Panc1 (cell line): Measurements from ENCODE around the gene POFUT2. TPM values are rescaled to one million over a fixed set of nuclear protein-coding genes. Genes with fewer than 3 reads are reported as not detected.
A peak's percentile ranks its signal among the peaks of the same experiment; 100 is the strongest.

ENCODE experiments used
- ATAC-seq: fragments of 200-7000 bp; cut with Tn5 transposase; 2 replicates; pipeline ENCODE4 v1.9.1; 2020; ENCODE audit warnings: mild to moderate bottlenecking, moderate library complexity
- BruUV-seq: library from RNA; stranded (reverse); fragments of 400-500 nt; replicated peaks from 2 replicates; lab custom pipeline; 2021; lab: Mats Ljungman, UMichigan
- CTCF ChIA-PET: fragments of 300-600 bp; sonication (Branson Sonifier 250); formaldehyde crosslinking; loops from one replicate; lab custom pipeline; 2022; ENCODE audit warnings: antibody characterized with exemption; lab: Charles Lee
- POLR2A ChIA-PET: fragments of 300-600 bp; sonication (Branson Sonifier 250); formaldehyde crosslinking; loops from one replicate; lab custom pipeline; 2022; ENCODE audit warnings: antibody characterized with exemption; lab: Charles Lee
- DNase-seq: peaks from one replicate; pipeline ENCODE4 v3.0.0-alpha.2; 2010; ENCODE audit warnings: low read depth, low spot score
- H3K27ac ChIP-seq: 2 replicates; pipeline ENCODE4 v1.5.1; 2011; ENCODE audit warnings: mild to moderate bottlenecking, low read length, inconsistent platforms
- H3K27me3 ChIP-seq: fragments of 200-500 bp; sonication (Bioruptor generic); 2 replicates; pipeline ENCODE4 v1.6.0; 2014; ENCODE audit warnings: low read length, inconsistent platforms; ENCODE audit not compliant: control insufficient read depth, insufficient read depth
- H3K36me3 ChIP-seq: fragments of 200-500 bp; sonication (Bioruptor generic); 2 replicates; pipeline ENCODE4 v1.5.1; 2014; ENCODE audit warnings: inconsistent platforms, mild to moderate bottlenecking, low read length, moderate library complexity; ENCODE audit not compliant: control insufficient read depth, insufficient read depth
- H3K4me1 ChIP-seq: 2 replicates; pipeline ENCODE4 v1.5.1; 2011; ENCODE audit warnings: inconsistent platforms, mild to moderate bottlenecking, low read length, moderate library complexity; ENCODE audit not compliant: control insufficient read depth, insufficient read depth
- H3K4me3 ChIP-seq, 2 experiments: 2 replicates each; pipeline ENCODE4 v1.5.1; 2011 to 2012; ENCODE audit warnings: low read depth in 2 of 2, low read length in 2 of 2, mild to moderate bottlenecking in 2 of 2, inconsistent platforms in 1 of 2, moderate library complexity in 1 of 2
- H3K9me3 ChIP-seq: fragments of 200-500 bp; sonication (Bioruptor generic); 2 replicates; pipeline ENCODE4 v1.5.1; 2014; ENCODE audit warnings: low read depth, mild to moderate bottlenecking, inconsistent platforms, low read length, moderate library complexity; ENCODE audit not compliant: control insufficient read depth, insufficient read depth
- CTCF ChIP-seq: fragments of 450-650 bp; IDR thresholded peaks from 2 replicates; pipeline ENCODE4 v1.5.1; 2017; ENCODE audit warnings: mild to moderate bottlenecking
- POLR2AphosphoS5 ChIP-seq: IDR thresholded peaks from 2 replicates; pipeline ENCODE4 v1.6.1; 2012; ENCODE audit warnings: mild to moderate bottlenecking, low read depth, low read length, moderate library complexity
- REST ChIP-seq, 2 experiments: IDR thresholded peaks; 2 replicates each; pipeline ENCODE4 v1.6.1; 2011 to 2012; ENCODE audit warnings: low read depth in 2 of 2, control low read depth in 1 of 2, low read length in 1 of 2, mild to moderate bottlenecking in 1 of 2, moderate library complexity in 1 of 2; ENCODE audit not compliant: insufficient read depth in 1 of 2
- SIN3A ChIP-seq: IDR thresholded peaks from 2 replicates; pipeline ENCODE4 v1.6.1; 2012; ENCODE audit warnings: low read depth, mild to moderate bottlenecking, low read length, moderate library complexity, borderline replicate concordance; ENCODE audit not compliant: insufficient read depth
- TCF7L2 ChIP-seq: IDR thresholded peaks from 2 replicates; pipeline ENCODE4 v1.6.1; 2011; ENCODE audit warnings: mild to moderate bottlenecking, low read depth, low read length, inconsistent platforms
- in situ Hi-C: cut with HindIII; loops from 2 replicates; pipeline ENCODE4 v1.10.0; 2016; ENCODE audit warnings: low sequenced_read_pairs, low pct_unique_long_range_greater_than_20kb
- intact Hi-C: fragments of 100-400 bp; cut with micrococcal nuclease; formaldehyde crosslinking; loops from one replicate; pipeline ENCODE4 v1.10.0; 2022; ENCODE audit not compliant: unreplicated experiment
- total RNA-seq: library from RNA; stranded (reverse); gene quantifications from one replicate; pipeline ENCODE4 v1.2.1, GENCODE V29; 2021; ENCODE audit not compliant: unreplicated experiment

The POFUT2 gene
- total RNA-seq, 1 experiment from 2014 or later, result 59.6 TPM

DNA sequence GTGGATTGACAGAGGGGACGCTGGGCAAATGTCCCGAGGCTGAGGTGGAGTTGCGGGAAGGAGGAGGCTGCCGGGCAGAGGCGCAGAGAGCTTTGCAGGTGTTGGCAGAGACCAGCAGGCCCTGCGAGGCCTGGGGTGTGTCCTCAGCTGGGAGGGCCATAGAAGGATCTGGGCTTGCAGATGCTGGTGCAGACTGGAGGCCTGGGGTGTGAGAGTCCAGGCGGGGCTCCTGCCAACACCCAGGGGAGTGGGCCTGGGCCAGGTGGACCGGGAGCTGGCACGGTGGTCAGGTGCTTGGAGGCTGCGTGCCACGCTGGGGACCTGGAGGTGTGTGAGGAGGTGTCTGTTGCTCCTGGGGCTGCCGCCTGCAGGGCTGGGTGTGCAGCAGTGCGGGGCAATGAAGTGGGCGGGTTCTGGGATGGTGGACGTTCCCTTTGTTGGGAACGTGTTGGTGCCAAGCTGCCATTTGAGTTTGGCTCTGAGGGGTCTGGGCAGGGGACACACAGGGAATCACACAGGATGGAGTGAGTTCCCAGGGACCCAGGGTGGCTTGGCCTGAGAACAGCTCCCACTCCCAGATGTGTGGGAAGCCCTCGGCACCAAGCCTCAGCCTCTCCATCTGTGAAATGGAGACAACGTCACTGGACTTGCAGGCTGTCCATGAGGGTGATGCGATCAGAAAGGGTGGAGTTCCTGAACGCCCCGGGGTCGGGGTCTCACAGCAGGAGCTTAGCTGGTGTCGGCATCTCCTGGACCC is 39.9 kb upstream of the POFUT2 start (continued):
- TF ChIP-seq TCF7L2, result no peak

DNA sequence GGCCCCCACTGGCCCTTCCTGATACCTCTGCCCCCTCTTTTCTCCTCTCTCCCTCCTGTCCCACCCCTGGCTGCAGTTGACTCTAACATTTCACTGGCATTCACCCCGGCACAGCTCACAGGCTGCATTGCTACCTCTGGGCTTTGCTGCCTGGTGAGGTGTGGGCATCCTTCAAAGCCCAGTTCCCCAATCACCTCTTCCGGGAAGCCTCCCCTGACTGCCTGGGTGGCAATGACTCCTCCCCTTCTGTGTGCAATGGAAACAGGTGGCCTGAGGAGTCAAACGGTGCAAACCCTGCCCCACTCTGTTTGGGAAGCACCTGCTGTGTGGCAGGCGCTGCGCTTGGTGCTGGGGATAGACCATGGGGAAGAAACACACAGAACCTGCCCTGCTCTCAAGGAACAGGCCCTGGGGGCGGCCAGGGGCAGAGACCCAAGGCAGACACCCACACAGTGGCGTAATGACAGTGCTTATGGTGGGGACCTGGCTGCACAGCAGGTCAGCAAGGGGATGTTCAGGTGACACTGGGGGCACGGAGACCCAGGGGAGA is 39.3 kb upstream of the POFUT2 start:
- intact Hi-C loops (loop anchor here (5.0 kb wide), 1 partner anchor 80 kb away; the partner anchor contains the start of gene COL18A1), in situ Hi-C loops (no loop called here)
- CTCF ChIA-PET, result no interaction called here
- no peak for DNase-seq
- Histone ChIP-seq H3K4me3 (no peak overlapping the region), H3K27me3 (no peaks in the 10 kb centered on the region), H3K36me3 (no peaks in the 10 kb centered on the region), H3K4me1 (peaks cover 88% of the 10 kb centered on the region), H3K27ac (peak overlapping the region; percentile 90), H3K9me3 (no peaks in the 10 kb centered on the region)
- POLR2A ChIA-PET, result no interaction called here
- no TSS peak for BruUV-seq
- TF ChIP-seq REST (IDR thresholded peaks at IDR 0.05; ENCODE audit: insufficient read depth in 1 of 2, low read depth in 2 of 2, low read length in 1 of 2) (no peak), SIN3A (no peak), TCF7L2 (no peak)
- no peak for ATAC-seq

DNA sequence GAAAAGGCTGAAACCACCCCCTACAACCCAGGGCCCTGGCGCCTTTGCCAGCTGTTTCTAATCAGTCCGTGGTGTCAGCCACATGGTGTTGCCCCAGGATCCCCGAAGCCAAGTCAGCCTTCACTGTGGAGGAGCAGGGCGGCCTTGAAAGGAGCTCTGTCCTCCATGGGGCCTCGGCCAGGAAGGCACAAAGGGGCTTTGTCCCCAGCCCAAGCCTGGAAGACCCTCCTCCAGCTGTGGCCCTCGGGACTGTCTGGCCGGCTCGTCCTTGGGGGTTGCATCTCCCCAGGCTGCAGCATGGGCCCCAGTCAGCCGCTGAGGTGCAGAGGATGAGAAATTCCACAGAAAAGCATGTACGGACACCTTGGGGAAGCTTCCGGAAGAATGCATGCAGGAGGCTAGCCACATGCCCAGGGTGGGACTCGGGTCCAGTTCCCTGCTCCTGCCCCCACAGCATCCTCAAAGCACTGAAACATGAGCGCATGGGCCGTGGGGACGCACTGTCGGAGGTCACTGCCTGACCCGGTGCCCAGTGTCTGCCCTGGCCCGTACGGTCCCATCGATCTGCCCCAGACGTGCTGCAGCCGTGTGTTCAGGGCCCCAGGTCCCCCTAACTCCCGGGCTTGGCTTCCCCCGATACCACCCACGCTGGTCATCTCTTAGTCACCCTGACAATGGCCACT is 38.6 kb upstream of the POFUT2 start:
- Histone ChIP-seq H3K27ac (peak overlapping the region; percentile 90), H3K4me3 (no peak overlapping the region), H3K36me3 (no peaks in the 10 kb centered on the region), H3K9me3 (no peaks in the 10 kb centered on the region), H3K27me3 (no peaks in the 10 kb centered on the region), H3K4me1 (peaks cover 90% of the 10 kb centered on the region)
- CTCF ChIA-PET, result no interaction called here
- no peak for ATAC-seq
- no TSS peak for BruUV-seq
- in situ Hi-C loops (no loop called here), intact Hi-C loops (loop anchor here (5.0 kb wide), 1 partner anchor 81 kb away; the partner anchor contains the start of gene COL18A1)
- TF ChIP-seq TCF7L2 (no peak), SIN3A (no peak), REST (IDR thresholded peaks at IDR 0.05; ENCODE audit: insufficient read depth in 1 of 2, low read depth in 2 of 2, low read length in 1 of 2) (no peak), POLR2AphosphoS5 (no peak), CTCF (no peak)
- POLR2A ChIA-PET, result no interaction called here
- DNase-seq, result no peak
